SJSA1 (cell line): ENCODE measurements around the gene C1QL1. TPM values are rescaled to one million over a fixed set of nuclear protein-coding genes. Genes with fewer than 3 reads are reported as not detected.
A peak's percentile ranks its signal among the peaks of the same experiment; 100 is the strongest.
"Not testable (repeated sequence)": the region's sequence is repeated elsewhere in the genome, so short reads cannot be mapped to it uniquely, and the experiment has no call there.

Experiments
- DNase-seq, 2 experiments: peaks; one replicate each; pipeline ENCODE4 v3.0.0-alpha.2; 2015 to 2020; ENCODE audit warnings: low spot score in 2 of 2, low read depth in 1 of 2
- H3K27ac ChIP-seq: fragments of 250-450 bp; sonication (Bioruptor Pico); 2 replicates; pipeline ENCODE4 v1.5.1; 2020; ENCODE audit warnings: mild to moderate bottlenecking, moderate library complexity
- H3K27me3 ChIP-seq: fragments of 250-450 bp; sonication (Bioruptor Pico); replicated peaks from 2 replicates; pipeline ENCODE4 v1.5.1; 2020; ENCODE audit warnings: mild to moderate bottlenecking, moderate library complexity
- H3K36me3 ChIP-seq: fragments of 250-450 bp; sonication (Bioruptor Pico); 2 replicates; pipeline ENCODE4 v1.5.1; 2020; ENCODE audit warnings: mild to moderate bottlenecking
- H3K4me1 ChIP-seq: fragments of 250-450 bp; sonication (Bioruptor Pico); replicated peaks from 2 replicates; pipeline ENCODE4 v1.6.1; 2021; ENCODE audit warnings: mild to moderate bottlenecking
- H3K4me3 ChIP-seq: fragments of 250-450 bp; sonication (Bioruptor Pico); 2 replicates; pipeline ENCODE4 v1.5.1; 2020; ENCODE audit warnings: mild to moderate bottlenecking
- H3K9me3 ChIP-seq: fragments of 250-450 bp; sonication (Bioruptor Pico); replicated peaks from 2 replicates; pipeline ENCODE4 v1.5.1; 2020; ENCODE audit warnings: mild to moderate bottlenecking
- total RNA-seq: library from RNA; depleted of rRNA; stranded (reverse); fragments of >200 nt; shearing (Covaris generic); gene quantifications from 2 replicates; pipeline ENCODE4 v1.2.3, GENCODE V29; 2014

C1QL1 gene
- total RNA-seq, 1 experiment from 2014 or later: 5.2 TPM

GRCh38 chr17:44961921-44962350 is 6.2 kb downstream of the C1QL1 start:
- DNase-seq: no peak
- no peak overlapping the region for H3K4me3 ChIP-seq
- no peaks in the 10 kb centered on the region for H3K36me3 ChIP-seq
- H3K4me1 ChIP-seq: peaks cover 1% of the 10 kb centered on the region
- peaks cover 13% of the 10 kb centered on the region for H3K27me3 ChIP-seq
- no peak overlapping the region for H3K27ac ChIP-seq
- no peaks in the 10 kb centered on the region; the same call in none of the 2 replicates for H3K9me3 ChIP-seq

GRCh38 chr17:44960691-44961090 is 7.4 kb downstream of the C1QL1 start:
- H3K27me3 ChIP-seq: peaks cover 4% of the 10 kb centered on the region
- H3K36me3 ChIP-seq: no peaks in the 10 kb centered on the region
- no peak for DNase-seq
- no peak overlapping the region for H3K27ac ChIP-seq
- H3K4me1 ChIP-seq: no peaks in the 10 kb centered on the region
- no peak overlapping the region for H3K4me3 ChIP-seq
- H3K9me3 ChIP-seq: no peaks in the 10 kb centered on the region; the same call in 1 of the 2 replicates

- no peak for DNase-seq
- H3K4me1 ChIP-seq: no peaks in the 10 kb centered on the region
- H3K36me3 ChIP-seq: no peaks in the 10 kb centered on the region
- H3K27me3 ChIP-seq: no peaks in the 10 kb centered on the region
- no peaks in the 10 kb centered on the region; the same call in 1 of the 2 replicates for H3K9me3 ChIP-seq
- no peak overlapping the region for H3K4me3 ChIP-seq
- no peak overlapping the region for H3K27ac ChIP-seq
Measured at GRCh38 chr17:44959821-44960531, 8.1 kb downstream of the C1QL1 start.

- H3K4me1 ChIP-seq: no peaks in the 10 kb centered on the region
- no peak overlapping the region for H3K27ac ChIP-seq
- H3K4me3 ChIP-seq: no peak overlapping the region
- H3K36me3 ChIP-seq: no peaks in the 10 kb centered on the region
- no peaks in the 10 kb centered on the region for H3K27me3 ChIP-seq
- no peaks in the 10 kb centered on the region for H3K9me3 ChIP-seq
- DNase-seq: peak in 1 of 2 experiments; percentile 44
Measured at GRCh38 chr17:44956998-44957981, 10.8 kb downstream of the C1QL1 start.

- Histone ChIP-seq H3K27ac (no peak overlapping the region), H3K36me3 (no peaks in the 10 kb centered on the region), H3K27me3 (no peaks in the 10 kb centered on the region), H3K9me3 (no peaks in the 10 kb centered on the region), H3K4me3 (no peak overlapping the region), H3K4me1 (no peaks in the 10 kb centered on the region)
- DNase-seq: no peak
Measured at GRCh38 chr17:44955674-44956425, 12.3 kb downstream of the C1QL1 start.

GRCh38 chr17:44952946-44953475 is 15.1 kb downstream of the C1QL1 start:
- H3K4me1 ChIP-seq: peaks cover 3% of the 10 kb centered on the region
- no peak overlapping the region for H3K27ac ChIP-seq
- H3K27me3 ChIP-seq: no peaks in the 10 kb centered on the region
- H3K36me3 ChIP-seq: no peaks in the 10 kb centered on the region
- H3K4me3 ChIP-seq: no peak overlapping the region
- no peaks in the 10 kb centered on the region for H3K9me3 ChIP-seq
- no peak for DNase-seq

- H3K27ac ChIP-seq: peak overlapping the region; percentile 91
- DNase-seq: no peak
- H3K36me3 ChIP-seq: peaks cover 40% of the 10 kb centered on the region
- H3K4me1 ChIP-seq: peaks cover 13% of the 10 kb centered on the region
- peak overlapping the region; percentile 82 for H3K4me3 ChIP-seq
- H3K9me3 ChIP-seq: no peaks in the 10 kb centered on the region
- no peaks in the 10 kb centered on the region for H3K27me3 ChIP-seq
Measured at GRCh38 chr17:44948315-44948795, 19.7 kb downstream of the C1QL1 start.

- H3K27me3 ChIP-seq: no peaks in the 10 kb centered on the region
- DNase-seq: peak; percentile 96 to 98
- H3K9me3 ChIP-seq: no peaks in the 10 kb centered on the region
- peak within 1 kb of the TSS; percentile 91 for H3K27ac ChIP-seq
- peaks cover 13% of the 10 kb centered on the region for H3K4me1 ChIP-seq
- peak within 1 kb of the TSS; percentile 82 for H3K4me3 ChIP-seq
- peaks cover 46% of the 10 kb centered on the region for H3K36me3 ChIP-seq
Measured at GRCh38 chr17:44947461-44948314, 20.4 kb downstream of the C1QL1 start, which contains the start of gene KIF18B. Gene KIF18B (minus strand): TSS chr17:44947773. CDS start chr17:44936344, 11,429 bp downstream.

GRCh38 chr17:44945652-44946051 is 22.5 kb downstream of the C1QL1 start:
- H3K9me3 ChIP-seq, H3K27me3 ChIP-seq, H3K27ac ChIP-seq, DNase-seq: not testable (repeated sequence)
- H3K4me3 ChIP-seq: peak overlapping the region; percentile 82
- peaks cover 64% of the 10 kb centered on the region for H3K36me3 ChIP-seq
- H3K4me1 ChIP-seq: peaks cover 25% of the 10 kb centered on the region

GRCh38 chr17:44942456-44942855 is 25.6 kb downstream of the C1QL1 start:
- Histone ChIP-seq H3K4me1 (peaks cover 27% of the 10 kb centered on the region), H3K9me3 (no peaks in the 10 kb centered on the region), H3K36me3 (peaks cover 96% of the 10 kb centered on the region), H3K27me3 (no peaks in the 10 kb centered on the region), H3K27ac (no peak overlapping the region), H3K4me3 (no peak overlapping the region)
- no peak for DNase-seq

GRCh38 chr17:44941712-44942331 is 26.3 kb downstream of the C1QL1 start:
- no peak overlapping the region for H3K4me3 ChIP-seq
- no peak overlapping the region for H3K27ac ChIP-seq
- peaks cover 97% of the 10 kb centered on the region for H3K36me3 ChIP-seq
- peaks cover 27% of the 10 kb centered on the region for H3K4me1 ChIP-seq
- no peak for DNase-seq
- no peaks in the 10 kb centered on the region for H3K27me3 ChIP-seq
- no peaks in the 10 kb centered on the region for H3K9me3 ChIP-seq

- H3K27me3 ChIP-seq: no peaks in the 10 kb centered on the region
- H3K36me3 ChIP-seq: peaks cover 95% of the 10 kb centered on the region
- H3K9me3 ChIP-seq: no peaks in the 10 kb centered on the region
- DNase-seq: no peak
- H3K4me3 ChIP-seq: no peak overlapping the region
- H3K4me1 ChIP-seq: peaks cover 20% of the 10 kb centered on the region
- H3K27ac ChIP-seq: peak overlapping the region; percentile 43; the same call in 1 of the 2 replicates
Measured at GRCh38 chr17:44940768-44941167, 27.3 kb downstream of the C1QL1 start.
